Thyroid gland (tissue), 4 donors: ENCODE results near the gene OR9Q1.

ENCODE experiments used
- CTCF ChIP-seq, 6 experiments: fragments of 200-600 bp in 3 of 6; fragments of 450-650 bp in 3 of 6; sonication (generic) in 3 of 6; IDR thresholded peaks; one replicate each; pipeline ENCODE4 v1.5.1; 2016 to 2019; ENCODE audit warnings: antibody characterized with exemption in 6 of 6, mild to moderate bottlenecking in 2 of 6, inconsistent platforms in 1 of 6, moderate library complexity in 1 of 6
- POLR2A ChIP-seq, 2 donors: fragments of 450-650 bp; IDR thresholded peaks; one replicate each; pipeline ENCODE4 v1.6.1; 2017; ENCODE audit warnings: antibody characterized with exemption in 2 of 2, mild to moderate bottlenecking in 2 of 2, moderate library complexity in 1 of 2

- TF ChIP-seq CTCF (IDR thresholded peaks at IDR 0.05) (no peak), POLR2A (IDR thresholded peaks at IDR 0.05) (no peak)
Measured at GRCh38 chr11:58060939-58061672, 37.4 kb downstream of the OR9Q1 start.
